ENCODE data around the gene FAM118B.
A peak's percentile ranks its signal among the peaks of the same experiment; 100 is the strongest.
"Not testable (repeated sequence)": the region's sequence is repeated elsewhere in the genome, so short reads cannot be mapped to it uniquely, and the experiment has no call there.

Gene FAM118B

GRCh38 chr11:126277780-126278179 is 66.2 kb downstream of the FAM118B start:
- no peak for DNase-seq

GRCh38 chr11:126279191-126279590 is 67.6 kb downstream of the FAM118B start:
- no peak for DNase-seq

GRCh38 chr11:126280595-126280994 is 69.0 kb downstream of the FAM118B start:
- no peak for DNase-seq

- no peak for DNase-seq
These were observed 69.7 kb downstream of the FAM118B start for GRCh38 chr11:126281245-126281644.

- DNase-seq = no peak
These were observed 70.1 kb downstream of the FAM118B start for GRCh38 chr11:126281666-126282175.

GRCh38 chr11:126282361-126282735 is 70.8 kb downstream of the FAM118B start:
- peak; percentile 43 for DNase-seq

- peak; percentile 63 for DNase-seq
These were observed 71.4 kb downstream of the FAM118B start, which contains the start of gene TIRAP for GRCh38 chr11:126282736-126283591. Gene TIRAP (plus strand): TSS chr11:126283093. CDS start chr11:126290895, 7,802 bp downstream.

GRCh38 chr11:126284829-126285228 is 73.2 kb downstream of the FAM118B start:
- DNase-seq = peak; percentile 88

- DNase-seq = no peak
These were observed 76.7 kb downstream of the FAM118B start for GRCh38 chr11:126288237-126288636.

- DNase-seq = no peak
These were observed 79.3 kb downstream of the FAM118B start for GRCh38 chr11:126290887-126291286.

- no peak for DNase-seq
These were observed 82.1 kb downstream of the FAM118B start for GRCh38 chr11:126293726-126294125.

- DNase-seq = no peak
These were observed 85.4 kb downstream of the FAM118B start for GRCh38 chr11:126297004-126297403.

GRCh38 chr11:126303623-126304456 is 92.3 kb downstream of the FAM118B start, which contains the start of gene DCPS:
Gene DCPS (plus strand): TSS chr11:126304060. CDS start chr11:126304081, 21 bp downstream.
- DNase-seq = peak; percentile 88

GRCh38 chr11:126304457-126305075 is 93.0 kb downstream of the FAM118B start:
- no peak for DNase-seq

- peak; percentile 34 for DNase-seq
These were observed 94.1 kb downstream of the FAM118B start for GRCh38 chr11:126305699-126306098.

- DNase-seq = no peak
These were observed 96.1 kb downstream of the FAM118B start for GRCh38 chr11:126307706-126308105.

- DNase-seq = no peak
These were observed 96.7 kb downstream of the FAM118B start for GRCh38 chr11:126308271-126308671.

- DNase-seq = not testable (repeated sequence)
These were observed 97.2 kb downstream of the FAM118B start for GRCh38 chr11:126308771-126309170.

- peak; percentile 57 for DNase-seq
These were observed 98.8 kb downstream of the FAM118B start for GRCh38 chr11:126310200-126310991.

GRCh38 chr11:126310992-126311310 is 99.4 kb downstream of the FAM118B start:
- no peak for DNase-seq

- DNase-seq = no peak
These were observed 100.1 kb downstream of the FAM118B start for GRCh38 chr11:126311401-126312291.
